Neural cell (in vitro differentiated cells): Measurements from ENCODE around the gene FLT1. TPM values are rescaled to one million over a fixed set of nuclear protein-coding genes. Genes with fewer than 3 reads are reported as not detected.

Experiments used
- H2AFZ ChIP-seq: fragments of 200-600, 300-800 bp; sonication (generic), shearing (Covaris generic); 2 replicates; pipeline ENCODE4 v1.6.0; 2014; ENCODE audit warnings: low read depth, mild to moderate bottlenecking, antibody characterized with exemption, low read length, moderate library complexity
- H3F3A ChIP-seq: fragments of 200-600 bp; shearing (Covaris generic); 2 replicates; pipeline ENCODE4 v1.6.1; 2016; ENCODE audit warnings: mild to moderate bottlenecking, moderate library complexity, mixed read lengths, antibody characterized with exemption, low read length; ENCODE audit not compliant: insufficient read depth, poor library complexity, severe bottlenecking
- H3K27ac ChIP-seq: fragments of 200-600, 300-800 bp; sonication (generic), shearing (Covaris generic); 2 replicates; pipeline ENCODE4 v1.5.1; 2014; ENCODE audit warnings: mild to moderate bottlenecking, low read length, moderate library complexity
- H3K27me3 ChIP-seq: fragments of 300-800, 200-600 bp; sonication (generic), shearing (Covaris generic); 2 replicates; pipeline ENCODE4 v1.6.0; 2014; ENCODE audit warnings: mild to moderate bottlenecking, low read depth, low read length, moderate library complexity; ENCODE audit not compliant: insufficient read depth
- H3K36me3 ChIP-seq: fragments of 300-800, 200-600 bp; sonication (generic), shearing (Covaris generic); 2 replicates; pipeline ENCODE4 v1.5.1; 2014; ENCODE audit warnings: mild to moderate bottlenecking, antibody characterized with exemption, low read length, moderate library complexity; ENCODE audit not compliant: insufficient read depth
- H3K4me2 ChIP-seq: fragments of 300-800, 200-600 bp; sonication (generic), shearing (Covaris generic); 2 replicates; pipeline ENCODE4 v1.6.0; 2014; ENCODE audit warnings: mild to moderate bottlenecking, low read length
- H3K4me3 ChIP-seq: fragments of 300-800, 200-600 bp; sonication (generic), shearing (Covaris generic); 2 replicates; pipeline ENCODE4 v1.5.1; 2014; ENCODE audit warnings: mild to moderate bottlenecking, low read length, moderate library complexity
- H3K79me2 ChIP-seq: fragments of 200-600 bp; shearing (Covaris generic); replicated peaks from 2 replicates; pipeline ENCODE4 v1.6.0; 2014; ENCODE audit warnings: mild to moderate bottlenecking, low read length, moderate library complexity; ENCODE audit not compliant: insufficient read depth
- H3K9ac ChIP-seq: fragments of 300-800, 200-600 bp; sonication (generic), shearing (Covaris generic); 2 replicates; pipeline ENCODE4 v1.6.1; 2016; ENCODE audit warnings: mild to moderate bottlenecking, low read length, mixed read lengths
- H3K9me2 ChIP-seq: fragments of 200-600 bp; shearing (Covaris generic); 2 replicates; pipeline ENCODE4 v1.6.1; 2016; ENCODE audit warnings: mild to moderate bottlenecking, low read length, mixed read lengths; ENCODE audit not compliant: insufficient read depth
- H3K9me3 ChIP-seq: fragments of 200-600, 300-800 bp; sonication (generic), shearing (Covaris generic); 2 replicates; pipeline ENCODE4 v1.6.1; 2016; ENCODE audit warnings: mild to moderate bottlenecking, mixed run types, low read length, moderate library complexity, mixed read lengths
- H4K20me1 ChIP-seq: fragments of 200-600 bp; shearing (Covaris generic); 2 replicates; pipeline ENCODE4 v1.6.1; 2016; ENCODE audit warnings: mild to moderate bottlenecking, mixed run types; ENCODE audit not compliant: insufficient read depth
- CTCF ChIP-seq: fragments of 450-650 bp; IDR thresholded peaks from 2 replicates; pipeline ENCODE4 v1.5.1; 2014; ENCODE audit warnings: antibody characterized with exemption, mild to moderate bottlenecking, moderate library complexity; ENCODE audit not compliant: poor library complexity, severe bottlenecking
- EP300 ChIP-seq: fragments of 450-650 bp; conservative IDR thresholded peaks from 2 replicates; pipeline ENCODE4 v1.6.1; 2014; ENCODE audit warnings: antibody characterized with exemption, mild to moderate bottlenecking, moderate library complexity; ENCODE audit not compliant: poor library complexity, severe bottlenecking
- EZH2 ChIP-seq: fragments of 200-600, 300-800 bp; shearing (Covaris generic), sonication (generic); IDR thresholded peaks from 2 replicates; pipeline ENCODE4 v1.6.1; 2014; ENCODE audit warnings: antibody characterized with exemption, low read length, borderline replicate concordance, mild to moderate bottlenecking; ENCODE audit not compliant: insufficient read depth, poor library complexity, severe bottlenecking
- MXI1 ChIP-seq: fragments of 450-650 bp; conservative IDR thresholded peaks from 2 replicates; pipeline ENCODE4 v1.6.1; 2014; ENCODE audit warnings: antibody characterized with exemption, mild to moderate bottlenecking; ENCODE audit not compliant: poor library complexity, severe bottlenecking
- POLR2AphosphoS5 ChIP-seq: IDR thresholded peaks from 2 replicates; pipeline ENCODE4 v1.6.1; 2012
- RAD21 ChIP-seq: fragments of 450-650 bp; conservative IDR thresholded peaks from 2 replicates; pipeline ENCODE4 v1.6.1; 2014; ENCODE audit warnings: antibody characterized with exemption, mild to moderate bottlenecking, moderate library complexity
- REST ChIP-seq: IDR thresholded peaks from 2 replicates; pipeline ENCODE4 v1.6.1; 2012; ENCODE audit warnings: borderline replicate concordance
- SMC3 ChIP-seq: fragments of 450-650 bp; conservative IDR thresholded peaks from 2 replicates; pipeline ENCODE4 v1.6.1; 2014; ENCODE audit warnings: antibody characterized with exemption, mild to moderate bottlenecking, moderate library complexity; ENCODE audit not compliant: poor library complexity
- TAF1 ChIP-seq: IDR thresholded peaks from 2 replicates; pipeline ENCODE4 v1.6.1; 2012; ENCODE audit warnings: low read depth
- polyA plus RNA-seq: library from polyadenylated mRNA; depleted of rRNA; stranded (reverse); fragments of >200 nt; gene quantifications from 2 replicates; pipeline ENCODE4 v1.2.3, GENCODE V29; 2014

Gene FLT1
- polyA plus RNA-seq, 1 donor from 2014 or later: not detected

- Histone ChIP-seq H3F3A (no peaks in the 10 kb centered on the region), H3K9me2 (no peaks in the 10 kb centered on the region), H3K4me2 (no peak overlapping the region), H3K9ac (no peak overlapping the region), H3K36me3 (no peaks in the 10 kb centered on the region), H4K20me1 (no peaks in the 10 kb centered on the region), H3K79me2 (no peaks in the 10 kb centered on the region), H3K27me3 (no peaks in the 10 kb centered on the region), H2AFZ (no peak overlapping the region), H3K4me3 (no peak overlapping the region), H3K9me3 (no peaks in the 10 kb centered on the region), H3K27ac (no peak overlapping the region)
- TF ChIP-seq TAF1 (no peak), RAD21 (no peak), SMC3 (no peak), POLR2AphosphoS5 (no peak), MXI1 (no peak), EZH2 (no peak), CTCF (no peak), REST (no peak), EP300 (no peak)
Measured at GRCh38 chr13:28408235-28408848, 86.6 kb downstream of the FLT1 start.

- Histone ChIP-seq H3K9me2 (no peaks in the 10 kb centered on the region), H3K27me3 (no peaks in the 10 kb centered on the region), H3K36me3 (no peaks in the 10 kb centered on the region), H3K9ac (no peak overlapping the region), H3F3A (no peaks in the 10 kb centered on the region), H3K9me3 (no peaks in the 10 kb centered on the region), H3K27ac (no peak overlapping the region), H3K4me3 (no peak overlapping the region), H3K4me2 (no peak overlapping the region), H3K79me2 (no peaks in the 10 kb centered on the region), H4K20me1 (no peaks in the 10 kb centered on the region), H2AFZ (no peak overlapping the region)
- TF ChIP-seq RAD21 (no peak), SMC3 (no peak), EP300 (no peak), TAF1 (no peak), EZH2 (no peak), REST (no peak)
Measured at GRCh38 chr13:28406733-28407266, 88.1 kb downstream of the FLT1 start.
